Right ventricle myocardium superior (tissue), 1 donor: ENCODE results near the gene CENPH. TPM values are rescaled to one million over a fixed set of nuclear protein-coding genes. Genes with fewer than 3 reads are reported as not detected.
"Not testable (repeated sequence)": the region's sequence is repeated elsewhere in the genome, so short reads cannot be mapped to it uniquely, and the experiment has no call there.

Source experiments
- ATAC-seq: fragments of 200-7000 bp; cut with Tn5 transposase; one replicate; pipeline ENCODE4 v1.9.1; 2020; ENCODE audit warnings: mild to moderate bottlenecking; ENCODE audit not compliant: poor library complexity
- DNase-seq: peaks from one replicate; pipeline ENCODE4 v3.0.0-alpha.2; 2020
- intact Hi-C: fragments of 100-400 bp; cut with DNase I; formaldehyde crosslinking; loops from one replicate; pipeline ENCODE4 v1.11.2; 2022
- total RNA-seq: library from RNA; stranded (reverse); fragmentation: NEBNext Ultra II Directional; extraction: Animal tissue kit (Norgen Biotek cat#: 25700); gene quantifications from one replicate; pipeline ENCODE4 v1.2.1, GENCODE V29; 2021
- donor health status: DM: no; HTN: yes; CAD: no; lungs with severe emphysema.

The CENPH gene
- total RNA-seq, 1 donor from 2014 or later = 3.2 TPM

GRCh38 chr5:69236733-69237132 is 47.4 kb downstream of the CENPH start:
- ATAC-seq, DNase-seq, intact Hi-C loops: not testable (repeated sequence)

- DNase-seq = no peak
- intact Hi-C loops = no loop called here
- ATAC-seq = no peak
These were observed 48.5 kb downstream of the CENPH start for GRCh38 chr5:69237877-69238276.

DNA sequence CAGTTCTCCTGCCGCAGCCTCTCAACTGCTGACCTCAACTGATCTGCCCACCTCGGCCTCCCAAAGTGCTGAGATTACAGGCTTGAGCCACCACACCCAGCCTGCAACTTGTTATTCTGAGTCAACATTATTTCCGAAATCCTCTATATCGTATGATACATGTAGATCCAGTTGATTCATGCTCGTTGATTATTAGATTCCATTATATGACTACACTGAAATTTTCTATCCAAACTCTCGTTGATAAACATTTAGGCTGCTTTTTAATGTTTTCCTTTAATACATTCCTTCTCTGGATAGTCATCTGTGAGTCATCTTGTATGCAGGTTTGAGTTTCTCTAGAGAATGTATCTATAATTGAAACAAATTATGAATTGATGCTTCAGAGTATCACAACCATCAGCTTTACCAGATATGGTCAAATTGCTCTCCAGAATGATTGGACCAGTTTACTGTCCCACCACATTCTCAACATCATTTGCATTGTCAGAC is 49.4 kb downstream of the CENPH start:
- no peak for ATAC-seq
- no peak for DNase-seq
- intact Hi-C loops = no loop called here

- intact Hi-C loops = no loop called here
- ATAC-seq (no peak), DNase-seq (no peak)
These were observed 53.0 kb downstream of the CENPH start for GRCh38 chr5:69242215-69242927.

- intact Hi-C loops = no loop called here
- ATAC-seq (no peak), DNase-seq (no peak)
These were observed 55.6 kb downstream of the CENPH start for GRCh38 chr5:69245031-69245430.

- DNase-seq = no peak
- no peak for ATAC-seq
- intact Hi-C loops = no loop called here
These were observed 58.6 kb downstream of the CENPH start for GRCh38 chr5:69248019-69248418.

DNA sequence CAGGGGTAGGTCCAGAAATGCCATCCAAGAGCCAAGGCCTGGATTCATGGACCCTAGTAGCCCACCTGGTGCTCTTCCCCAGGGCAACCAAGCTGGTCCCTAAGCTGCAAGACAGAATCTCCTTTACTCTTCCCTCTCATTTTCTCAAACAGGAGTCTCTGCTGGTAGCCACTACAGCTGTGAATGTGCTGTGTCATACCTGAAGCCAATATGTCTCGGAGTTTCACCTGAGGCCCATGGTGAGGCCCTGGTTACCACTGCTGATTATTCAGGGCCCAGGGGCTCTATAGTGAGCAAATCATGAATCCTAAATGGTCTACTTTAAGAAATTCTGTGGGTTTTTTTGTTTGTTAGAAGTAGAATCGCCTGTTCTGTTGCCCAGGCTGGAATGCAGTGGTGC is 61.2 kb downstream of the CENPH start:
- ATAC-seq = no peak
- no peak for DNase-seq
- intact Hi-C loops = no loop called here

GRCh38 chr5:69252437-69252836 is 63.1 kb downstream of the CENPH start:
- DNase-seq (no peak), ATAC-seq (no peak)
- intact Hi-C loops = no loop called here

GRCh38 chr5:69255940-69256339 is 66.6 kb downstream of the CENPH start:
- ATAC-seq, intact Hi-C loops, DNase-seq: not testable (repeated sequence)

DNA sequence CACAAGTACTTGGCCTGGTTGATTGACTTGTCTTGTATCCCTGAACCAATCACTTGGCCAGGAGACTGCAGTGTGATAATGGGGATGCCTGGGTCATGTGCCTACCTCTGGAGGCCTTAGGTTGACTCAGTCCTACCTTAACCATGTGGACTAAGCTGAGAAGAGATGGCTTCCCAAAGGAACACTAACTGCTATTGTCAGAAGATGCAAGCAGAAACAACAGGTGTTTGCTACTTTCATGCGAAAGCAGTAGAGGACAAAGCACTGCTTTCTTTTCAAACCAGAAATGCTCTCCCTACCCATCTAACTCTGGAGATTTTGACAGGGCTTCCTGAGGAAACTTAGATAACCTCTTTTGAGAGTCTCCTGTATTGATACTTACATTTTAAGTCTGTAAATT is 68.2 kb downstream of the CENPH start:
- intact Hi-C loops = no loop called here
- no peak for DNase-seq
- no peak for ATAC-seq

Other genes with a start within 250 kb of the CENPH start
- 28.9 TPM for gene SLC30A5, start 95.6 kb upstream of the CENPH start, total RNA-seq
- 2.5 TPM for gene CCNB1, start 22.4 kb upstream of the CENPH start, total RNA-seq
- 14.8 TPM for gene CDK7, start 45.3 kb downstream of the CENPH start, total RNA-seq
- 2.8 TPM for gene CCDC125, start 143.2 kb downstream of the CENPH start, total RNA-seq
- 42.3 TPM for gene AK6, start 179.9 kb downstream of the CENPH start, total RNA-seq
- 29.9 TPM for gene TAF9, start 179.9 kb downstream of the CENPH start, total RNA-seq
- 17.8 TPM for gene RAD17, start 180.2 kb downstream of the CENPH start, total RNA-seq
- 0.94 TPM for gene MARVELD2, start 225.5 kb downstream of the CENPH start, total RNA-seq